ENCODE data around the gene KLHL29. TPM values are rescaled to one million over a fixed set of nuclear protein-coding genes. Genes with fewer than 3 reads are reported as not detected.
A peak's percentile ranks its signal among the peaks of the same experiment; 100 is the strongest.

KLHL29 gene
- total RNA-seq, 1 donor from 2014 or later: 12.9 TPM

DNA sequence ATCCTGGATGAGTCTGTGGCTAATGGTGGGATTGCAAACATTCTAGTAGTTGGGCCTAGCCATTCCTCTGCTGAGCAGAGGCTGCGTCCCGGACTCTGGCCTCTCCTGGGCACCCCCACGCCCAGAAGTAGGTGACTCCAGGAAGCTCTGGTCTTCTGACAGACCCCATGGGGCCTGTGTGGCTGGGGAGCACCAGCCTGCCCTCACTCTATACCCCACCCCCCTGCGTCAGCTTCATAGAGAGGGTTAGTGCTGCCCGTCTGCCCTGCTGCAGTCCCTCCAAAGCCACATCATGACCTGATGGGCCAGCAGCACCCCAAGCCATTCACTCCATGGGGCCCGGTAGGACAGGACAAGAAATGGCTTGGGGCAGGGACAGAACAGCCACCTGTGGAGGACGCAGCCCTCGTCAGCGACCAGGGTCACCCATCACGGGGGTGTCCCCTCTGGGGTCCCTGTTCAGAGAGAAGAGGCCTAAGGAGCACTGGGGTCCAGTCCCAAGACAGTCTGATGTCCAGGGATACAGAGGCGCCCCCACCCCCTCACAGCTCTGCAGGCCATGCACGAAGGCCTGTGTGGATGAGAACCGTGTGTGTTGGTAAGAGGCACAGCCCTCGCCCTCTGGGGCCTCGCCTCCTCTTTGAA, 303.6 kb downstream of the KLHL29 start:
- Histone ChIP-seq H3K27me3 (ENCODE audit: low read depth) (no peaks in the 10 kb centered on the region), H3K4me1 (no peaks in the 10 kb centered on the region), H3K27ac (no peak overlapping the region), H3K4me3 (no peak overlapping the region), H3K36me3 (peaks cover 7% of the 10 kb centered on the region), H3K9me3 (no peaks in the 10 kb centered on the region)
- intact Hi-C loops (cut with DNase I): no loop called here
- no peak for TF ChIP-seq CTCF (IDR thresholded peaks at IDR 0.05)
- peak; percentile 38 for DNase-seq
- no peak for ATAC-seq

GRCh38 chr2:23689131-23689700, 304.2 kb downstream of the KLHL29 start:
- Histone ChIP-seq H3K27me3 (ENCODE audit: low read depth) (no peaks in the 10 kb centered on the region), H3K4me3 (no peak overlapping the region), H3K9me3 (no peaks in the 10 kb centered on the region), H3K4me1 (no peaks in the 10 kb centered on the region), H3K36me3 (peaks cover 7% of the 10 kb centered on the region), H3K27ac (no peak overlapping the region)
- DNase-seq (peak; percentile 33), ATAC-seq (no peak)
- TF ChIP-seq CTCF (IDR thresholded peaks at IDR 0.05): no peak
- intact Hi-C loops (cut with DNase I): no loop called here

GRCh38 chr2:23689891-23690290, 304.9 kb downstream of the KLHL29 start:
- DNase-seq (no peak), ATAC-seq (no peak)
- no peak overlapping the region for H3K27ac ChIP-seq
- TF ChIP-seq CTCF (IDR thresholded peaks at IDR 0.05): no peak
- H3K9me3 ChIP-seq: no peaks in the 10 kb centered on the region
- intact Hi-C loops (cut with DNase I): no loop called here
- H3K27me3 ChIP-seq (ENCODE audit: low read depth): no peaks in the 10 kb centered on the region
- peaks cover 7% of the 10 kb centered on the region for H3K36me3 ChIP-seq
- H3K4me1 ChIP-seq: no peaks in the 10 kb centered on the region
- no peak overlapping the region for H3K4me3 ChIP-seq

DNA sequence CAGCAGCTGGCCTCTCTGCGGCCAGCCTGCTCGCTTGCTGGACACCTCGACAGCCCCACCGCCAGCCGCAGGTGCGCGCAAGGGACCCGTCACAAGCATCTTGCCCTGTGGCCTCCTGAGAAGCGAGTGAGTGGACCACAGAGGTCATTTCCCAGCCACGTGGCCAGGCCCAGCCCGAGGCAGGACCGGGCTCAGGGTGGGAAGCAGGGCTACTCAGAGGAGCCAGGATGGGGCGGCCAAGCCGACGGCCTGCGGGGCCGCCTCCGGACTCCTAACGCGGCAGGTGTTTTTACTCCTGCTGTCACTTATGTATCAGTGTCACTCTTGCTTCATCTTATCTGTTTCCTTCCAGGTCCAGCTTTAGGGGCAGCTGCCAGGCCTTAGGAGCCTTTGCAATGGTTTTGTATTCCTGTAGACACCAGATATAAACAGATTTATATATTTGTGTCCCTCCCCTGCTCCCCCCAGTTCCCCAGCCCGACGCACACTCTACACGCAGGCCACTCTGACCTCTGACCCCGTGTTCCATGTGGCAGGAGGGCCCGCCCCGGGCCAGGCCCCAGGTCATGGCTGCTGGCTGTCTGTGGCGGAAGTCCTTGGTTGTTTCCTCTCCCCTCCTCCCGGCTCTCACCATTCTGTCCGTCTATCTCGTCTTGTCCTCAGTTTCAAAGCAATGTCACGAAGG, 305.6 kb downstream of the KLHL29 start:
- H3K4me3 ChIP-seq: no peak overlapping the region
- peaks cover 7% of the 10 kb centered on the region for H3K36me3 ChIP-seq
- no peaks in the 10 kb centered on the region for H3K27me3 ChIP-seq (ENCODE audit: low read depth)
- no peak for ATAC-seq
- intact Hi-C loops (cut with DNase I): no loop called here
- no peaks in the 10 kb centered on the region for H3K9me3 ChIP-seq
- no peak overlapping the region for H3K27ac ChIP-seq
- no peak for DNase-seq
- no peaks in the 10 kb centered on the region for H3K4me1 ChIP-seq
- no peak for TF ChIP-seq CTCF (IDR thresholded peaks at IDR 0.05)

- DNase-seq (no peak), ATAC-seq (no peak)
- TF ChIP-seq CTCF (IDR thresholded peaks at IDR 0.05): no peak
- H3K9me3 ChIP-seq: no peaks in the 10 kb centered on the region
- H3K4me3 ChIP-seq: no peak overlapping the region
- no peaks in the 10 kb centered on the region for H3K4me1 ChIP-seq
- H3K27me3 ChIP-seq (ENCODE audit: low read depth): no peaks in the 10 kb centered on the region
- no peak overlapping the region for H3K27ac ChIP-seq
- peaks cover 11% of the 10 kb centered on the region for H3K36me3 ChIP-seq
- intact Hi-C loops (cut with DNase I): no loop called here
These were observed 306.1 kb downstream of the KLHL29 start for GRCh38 chr2:23691106-23691470.
